GM12801 (cell line): Measurements from ENCODE around the gene IL20.

Source experiments
- TF ChIP-seq, protein P1 (sequence below): IDR thresholded peaks from one replicate; pipeline ENCODE4 v1.5.1; 2011; ENCODE audit warnings: control low read depth; ENCODE audit not compliant: insufficient read length; ENCODE audit errors: extremely low read depth

The IL20 gene

GRCh38 chr1:206864939-206865671 is at the start of gene IL20:
Gene IL20, plus strand, starts transcription at chr1:206865623. Its CDS starts 230 bp downstream, at chr1:206865853.
- TF ChIP-seq, protein P1, sequence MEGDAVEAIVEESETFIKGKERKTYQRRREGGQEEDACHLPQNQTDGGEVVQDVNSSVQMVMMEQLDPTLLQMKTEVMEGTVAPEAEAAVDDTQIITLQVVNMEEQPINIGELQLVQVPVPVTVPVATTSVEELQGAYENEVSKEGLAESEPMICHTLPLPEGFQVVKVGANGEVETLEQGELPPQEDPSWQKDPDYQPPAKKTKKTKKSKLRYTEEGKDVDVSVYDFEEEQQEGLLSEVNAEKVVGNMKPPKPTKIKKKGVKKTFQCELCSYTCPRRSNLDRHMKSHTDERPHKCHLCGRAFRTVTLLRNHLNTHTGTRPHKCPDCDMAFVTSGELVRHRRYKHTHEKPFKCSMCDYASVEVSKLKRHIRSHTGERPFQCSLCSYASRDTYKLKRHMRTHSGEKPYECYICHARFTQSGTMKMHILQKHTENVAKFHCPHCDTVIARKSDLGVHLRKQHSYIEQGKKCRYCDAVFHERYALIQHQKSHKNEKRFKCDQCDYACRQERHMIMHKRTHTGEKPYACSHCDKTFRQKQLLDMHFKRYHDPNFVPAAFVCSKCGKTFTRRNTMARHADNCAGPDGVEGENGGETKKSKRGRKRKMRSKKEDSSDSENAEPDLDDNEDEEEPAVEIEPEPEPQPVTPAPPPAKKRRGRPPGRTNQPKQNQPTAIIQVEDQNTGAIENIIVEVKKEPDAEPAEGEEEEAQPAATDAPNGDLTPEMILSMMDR, result peak; percentile 40

DNA sequence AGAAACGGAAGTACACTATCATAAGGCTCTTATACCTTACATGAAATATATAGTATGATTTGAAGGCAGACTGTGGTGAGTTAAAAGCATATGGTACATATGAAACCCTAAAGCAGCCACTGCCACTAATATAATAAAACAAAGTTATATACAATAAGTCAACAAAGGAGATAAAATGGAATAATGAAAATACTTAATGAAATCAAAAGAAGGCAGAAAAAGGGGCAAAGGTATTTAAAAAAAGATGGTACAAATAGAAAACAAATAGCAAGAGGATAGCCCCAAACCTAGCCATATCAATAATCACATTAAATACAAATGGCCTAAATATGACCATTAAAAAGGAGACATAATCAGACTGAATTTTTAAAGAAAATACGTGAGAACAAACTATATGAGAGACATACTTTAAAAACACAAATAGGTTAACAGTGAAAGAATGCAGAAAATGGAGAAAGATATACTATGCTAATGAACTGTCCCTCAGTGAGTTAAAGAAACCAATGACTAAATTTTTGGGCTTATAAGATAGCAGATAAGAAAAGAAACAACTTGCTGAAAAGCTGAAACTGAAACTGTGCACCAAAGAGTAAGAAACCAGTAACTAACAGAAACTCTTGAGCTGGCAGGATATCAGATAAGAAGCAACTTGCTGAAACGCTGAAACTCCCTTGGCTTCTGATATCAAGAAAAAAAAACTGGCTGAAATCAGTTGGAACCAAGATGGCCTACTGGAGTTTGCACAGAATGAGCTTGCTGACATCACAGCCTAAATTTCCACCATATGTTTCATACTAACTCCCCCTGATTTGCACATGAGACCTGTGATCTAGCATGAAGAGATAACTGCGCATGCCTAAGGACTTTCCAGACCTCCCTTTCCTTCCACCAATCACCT is 48.8 kb upstream of the IL20 start:
- TF ChIP-seq, protein P1, result no peak

DNA sequence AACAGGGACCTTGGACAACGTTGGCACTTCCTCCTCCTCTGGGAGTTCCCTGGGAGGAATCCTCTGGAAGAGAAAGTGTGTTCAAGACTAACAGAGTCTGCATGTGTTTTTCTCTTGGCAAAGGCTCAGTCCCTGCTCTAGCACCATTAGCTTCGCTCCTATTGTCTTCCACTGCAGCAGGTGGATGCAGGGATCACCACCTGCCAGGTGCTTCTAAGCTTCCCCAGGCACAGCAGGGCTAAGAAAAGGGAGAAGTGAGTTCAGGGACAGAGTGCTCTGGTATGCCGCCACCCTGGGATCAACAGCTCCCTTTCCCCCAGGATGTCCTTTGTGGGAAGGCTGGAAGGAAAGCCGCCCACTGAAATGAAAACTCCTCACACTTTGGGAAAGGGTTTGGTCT is 43.9 kb upstream of the IL20 start:
- TF ChIP-seq, protein P1, result no peak

DNA sequence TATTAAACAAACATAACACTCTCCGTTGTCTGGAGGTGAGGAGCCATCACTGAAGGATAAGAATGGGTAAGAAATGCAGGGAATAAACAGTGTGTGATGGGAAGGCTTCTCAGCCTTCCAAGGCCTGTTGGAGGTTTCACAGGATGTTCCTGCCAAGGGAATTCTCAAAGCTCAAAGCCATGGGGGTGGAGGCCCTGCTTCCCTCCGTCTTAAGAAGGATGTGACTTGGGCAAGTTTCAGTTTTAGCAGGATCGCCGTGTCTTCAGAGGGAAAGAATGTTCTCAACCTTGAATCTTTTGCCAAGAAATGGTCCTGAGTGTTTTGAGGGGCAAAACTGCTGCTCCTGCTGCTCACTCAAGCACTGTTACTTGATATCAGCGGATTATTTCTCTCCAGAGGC is 41.7 kb upstream of the IL20 start:
- TF ChIP-seq, protein P1, result no peak

GRCh38 chr1:206824331-206824730 is 41.1 kb upstream of the IL20 start:
- TF ChIP-seq, protein P1, result no peak

DNA sequence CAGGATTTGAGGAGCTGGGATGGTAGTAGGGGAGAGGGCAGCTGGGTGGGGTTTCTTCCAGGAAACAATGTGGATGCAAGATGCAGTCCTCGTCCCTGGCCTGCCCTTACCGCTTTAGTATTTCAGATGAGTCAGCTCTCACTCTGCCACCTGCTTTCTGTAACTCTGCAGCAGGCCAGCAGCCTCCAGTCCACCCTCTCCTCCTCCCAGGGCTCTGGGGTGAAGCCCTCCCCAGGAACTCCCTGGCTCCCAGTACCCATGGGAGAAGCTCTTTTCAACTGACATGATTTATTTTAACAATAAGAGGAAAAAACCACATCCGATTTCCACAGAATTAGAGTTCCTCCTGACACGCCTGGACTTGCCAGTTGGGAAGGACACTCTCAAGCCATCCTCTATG is 39.0 kb upstream of the IL20 start:
- TF ChIP-seq, protein P1, result no peak

GRCh38 chr1:206828061-206828460 is 37.4 kb upstream of the IL20 start:
- TF ChIP-seq, protein P1, result no peak
